ENCODE data around the gene SRSF10. TPM values are rescaled to one million over a fixed set of nuclear protein-coding genes. Genes with fewer than 3 reads are reported as not detected.
A peak's percentile ranks its signal among the peaks of the same experiment; 100 is the strongest.
"Not testable (repeated sequence)": the region's sequence is repeated elsewhere in the genome, so short reads cannot be mapped to it uniquely, and the experiment has no call there.

SRSF10 gene
- total RNA-seq, 2 donors from 2014 or later = 217 to 264 TPM

- ATAC-seq (replicated peaks in 1 of 2) (no peak), DNase-seq (no peak)
- peaks cover 73% of the 10 kb centered on the region for H3K4me1 Mint-ChIP-seq (ENCODE audit: low read depth)
- no peaks in the 10 kb centered on the region for H3K27me3 Mint-ChIP-seq (ENCODE audit: low read depth)
- peak overlapping the region; percentile 99 for H3K27ac Mint-ChIP-seq
- H3K4me3 Mint-ChIP-seq = peak overlapping the region; percentile 99 to 100
- H3K9me3 Mint-ChIP-seq = no peaks in the 10 kb centered on the region
- H3K36me3 Mint-ChIP-seq (ENCODE audit: insufficient read depth in 2 of 2) = peaks cover 10 to 31% of the 10 kb centered on the region in 2 donors
These were observed 19.7 kb downstream of the SRSF10 start for GRCh38 chr1:23960291-23961020.

GRCh38 chr1:23959461-23960290, 20.5 kb downstream of the SRSF10 start, which contains the start of gene PNRC2:
Gene PNRC2 (plus strand): TSS chr1:23959828. CDS start chr1:23961458, 1,630 bp downstream.
- peak; percentile 87 to 89 for ATAC-seq (replicated peaks in 1 of 2)

GRCh38 chr1:23958810-23959460, 21.2 kb downstream of the SRSF10 start:
- DNase-seq (peak; percentile 93 to 96), ATAC-seq (replicated peaks in 1 of 2) (peak; percentile 82 to 85)
- Mint-ChIP-seq H3K4me1 (ENCODE audit: low read depth) (peaks cover 69% of the 10 kb centered on the region), H3K36me3 (ENCODE audit: insufficient read depth in 2 of 2) (peaks cover 10 to 28% of the 10 kb centered on the region in 2 donors), H3K9me3 (no peaks in the 10 kb centered on the region), H3K27me3 (ENCODE audit: low read depth) (no peaks in the 10 kb centered on the region), H3K27ac (peak overlapping the region; percentile 99), H3K4me3 (peak overlapping the region; percentile 99 to 100)

More at GRCh38 chr1:23959461-23960290, 20.5 kb downstream of the SRSF10 start, which contains the start of gene PNRC2:
- peak within 1 kb of the TSS; percentile 99 to 100 for H3K4me3 Mint-ChIP-seq
- peak; percentile 97 to 98 for DNase-seq
- H3K4me1 Mint-ChIP-seq (ENCODE audit: low read depth) = peaks cover 73% of the 10 kb centered on the region
- H3K36me3 Mint-ChIP-seq (ENCODE audit: insufficient read depth in 2 of 2) = peaks cover 10 to 31% of the 10 kb centered on the region in 2 donors
- peak within 1 kb of the TSS; percentile 99 for H3K27ac Mint-ChIP-seq
- no peaks in the 10 kb centered on the region for H3K27me3 Mint-ChIP-seq (ENCODE audit: low read depth)
- H3K9me3 Mint-ChIP-seq = no peaks in the 10 kb centered on the region

- H3K27me3 Mint-ChIP-seq (ENCODE audit: low read depth); DNase-seq; ATAC-seq (replicated peaks in 1 of 2); H3K9me3 Mint-ChIP-seq: not testable (repeated sequence)
- Mint-ChIP-seq H3K4me3 (peak overlapping the region; percentile 99 to 100), H3K27ac (peak overlapping the region; percentile 99), H3K36me3 (ENCODE audit: insufficient read depth in 2 of 2) (peaks cover 10 to 26% of the 10 kb centered on the region in 2 donors), H3K4me1 (ENCODE audit: low read depth) (peaks cover 66% of the 10 kb centered on the region)
These were observed 21.9 kb downstream of the SRSF10 start for GRCh38 chr1:23958040-23958809.

GRCh38 chr1:23957096-23957495, 23.0 kb downstream of the SRSF10 start:
- H3K27ac Mint-ChIP-seq = no peak overlapping the region
- H3K4me3 Mint-ChIP-seq = peak overlapping the region; percentile 53 to 76
- no peak for ATAC-seq (replicated peaks in 1 of 2)
- H3K4me1 Mint-ChIP-seq (ENCODE audit: low read depth) = peaks cover 63% of the 10 kb centered on the region
- peaks cover 10 to 22% of the 10 kb centered on the region in 2 donors for H3K36me3 Mint-ChIP-seq (ENCODE audit: insufficient read depth in 2 of 2)
- DNase-seq = no peak
- no peaks in the 10 kb centered on the region for H3K27me3 Mint-ChIP-seq (ENCODE audit: low read depth)
- H3K9me3 Mint-ChIP-seq = no peaks in the 10 kb centered on the region

GRCh38 chr1:23953020-23953419, 27.1 kb downstream of the SRSF10 start:
- peak; percentile 58 to 62 for ATAC-seq (replicated peaks in 1 of 2)
- Mint-ChIP-seq H3K27me3 (ENCODE audit: low read depth) (no peaks in the 10 kb centered on the region), H3K27ac (peak overlapping the region; percentile 84), H3K4me3 (no peak overlapping the region), H3K4me1 (ENCODE audit: low read depth) (peaks cover 40% of the 10 kb centered on the region), H3K36me3 (ENCODE audit: insufficient read depth in 2 of 2) (no peaks in the 10 kb centered on the region), H3K9me3 (no peaks in the 10 kb centered on the region)
- DNase-seq = no peak

- peaks cover 0 to 2% of the 10 kb centered on the region in 2 donors for H3K9me3 Mint-ChIP-seq
- no peak overlapping the region for H3K4me3 Mint-ChIP-seq
- ATAC-seq (replicated peaks in 1 of 2) = no peak
These were observed 32.8 kb downstream of the SRSF10 start for GRCh38 chr1:23947366-23947765.

GRCh38 chr1:23936481-23937176, 43.5 kb downstream of the SRSF10 start:
- H3K4me3 Mint-ChIP-seq = no peak overlapping the region
- no peaks in the 10 kb centered on the region for H3K36me3 Mint-ChIP-seq (ENCODE audit: insufficient read depth in 2 of 2)
- H3K4me1 Mint-ChIP-seq (ENCODE audit: low read depth) = no peaks in the 10 kb centered on the region
- no peaks in the 10 kb centered on the region for H3K27me3 Mint-ChIP-seq (ENCODE audit: low read depth)
- no peak overlapping the region for H3K27ac Mint-ChIP-seq
- ATAC-seq (replicated peaks in 1 of 2) = no peak
- H3K9me3 Mint-ChIP-seq = no peaks in the 10 kb centered on the region
- DNase-seq = no peak

More at GRCh38 chr1:23947366-23947765, 32.8 kb downstream of the SRSF10 start:
- Mint-ChIP-seq H3K27me3 (ENCODE audit: low read depth) (peaks cover 7% of the 10 kb centered on the region), H3K36me3 (ENCODE audit: insufficient read depth in 2 of 2) (peaks cover 2 to 4% of the 10 kb centered on the region in 2 donors), H3K27ac (no peak overlapping the region), H3K4me1 (ENCODE audit: low read depth) (no peaks in the 10 kb centered on the region)
- no peak for DNase-seq

GRCh38 chr1:23931491-23931880, 48.6 kb downstream of the SRSF10 start:
- Mint-ChIP-seq H3K4me3 (no peak overlapping the region), H3K9me3 (no peaks in the 10 kb centered on the region), H3K27me3 (ENCODE audit: low read depth) (no peaks in the 10 kb centered on the region), H3K4me1 (ENCODE audit: low read depth) (no peaks in the 10 kb centered on the region), H3K27ac (no peak overlapping the region), H3K36me3 (ENCODE audit: insufficient read depth in 2 of 2) (no peaks in the 10 kb centered on the region)
- no peak for DNase-seq
- ATAC-seq (replicated peaks in 1 of 2) = no peak

GRCh38 chr1:23930861-23931490, 49.2 kb downstream of the SRSF10 start:
- ATAC-seq (replicated peaks in 1 of 2) (no peak), DNase-seq (no peak)
- no peaks in the 10 kb centered on the region for H3K9me3 Mint-ChIP-seq
- no peaks in the 10 kb centered on the region for H3K27me3 Mint-ChIP-seq (ENCODE audit: low read depth)
- no peaks in the 10 kb centered on the region for H3K4me1 Mint-ChIP-seq (ENCODE audit: low read depth)
- H3K36me3 Mint-ChIP-seq (ENCODE audit: insufficient read depth in 2 of 2) = no peaks in the 10 kb centered on the region
- H3K4me3 Mint-ChIP-seq = no peak overlapping the region
- no peak overlapping the region for H3K27ac Mint-ChIP-seq

GRCh38 chr1:23930270-23930669, 49.9 kb downstream of the SRSF10 start:
- Mint-ChIP-seq H3K4me3 (no peak overlapping the region), H3K4me1 (ENCODE audit: low read depth) (no peaks in the 10 kb centered on the region), H3K36me3 (ENCODE audit: insufficient read depth in 2 of 2) (no peaks in the 10 kb centered on the region), H3K9me3 (no peaks in the 10 kb centered on the region), H3K27ac (no peak overlapping the region), H3K27me3 (ENCODE audit: low read depth) (no peaks in the 10 kb centered on the region)
- no peak for ATAC-seq (replicated peaks in 1 of 2)
- DNase-seq = no peak
